ENCODE data around the gene CAB39L. TPM values are rescaled to one million over a fixed set of nuclear protein-coding genes. Genes with fewer than 3 reads are reported as not detected.

The CAB39L gene
- total RNA-seq, 4 donors from 2014 or later = 84.2 to 131 (median 114) TPM

GRCh38 chr13:49371943-49372613 is 71.8 kb downstream of the CAB39L start:
- Histone ChIP-seq H3K9me3 (no peaks in the 10 kb centered on the region), H3K36me3 (peaks cover 0 to 19% of the 10 kb centered on the region in 2 donors), H3K4me1 (peaks cover 12 to 88% (median 13%) of the 10 kb centered on the region in 3 donors), H3K27me3 (no peaks in the 10 kb centered on the region), H3K4me3 (no peak overlapping the region), H3K27ac (peak overlapping the region in 2 of 4 donors; percentile 29 to 38)
- TF ChIP-seq EP300 (IDR thresholded peaks at IDR 0.05) = no peak
- TF ChIP-seq POLR2A (IDR thresholded peaks at IDR 0.05) = no peak
- TF ChIP-seq, protein P1, sequence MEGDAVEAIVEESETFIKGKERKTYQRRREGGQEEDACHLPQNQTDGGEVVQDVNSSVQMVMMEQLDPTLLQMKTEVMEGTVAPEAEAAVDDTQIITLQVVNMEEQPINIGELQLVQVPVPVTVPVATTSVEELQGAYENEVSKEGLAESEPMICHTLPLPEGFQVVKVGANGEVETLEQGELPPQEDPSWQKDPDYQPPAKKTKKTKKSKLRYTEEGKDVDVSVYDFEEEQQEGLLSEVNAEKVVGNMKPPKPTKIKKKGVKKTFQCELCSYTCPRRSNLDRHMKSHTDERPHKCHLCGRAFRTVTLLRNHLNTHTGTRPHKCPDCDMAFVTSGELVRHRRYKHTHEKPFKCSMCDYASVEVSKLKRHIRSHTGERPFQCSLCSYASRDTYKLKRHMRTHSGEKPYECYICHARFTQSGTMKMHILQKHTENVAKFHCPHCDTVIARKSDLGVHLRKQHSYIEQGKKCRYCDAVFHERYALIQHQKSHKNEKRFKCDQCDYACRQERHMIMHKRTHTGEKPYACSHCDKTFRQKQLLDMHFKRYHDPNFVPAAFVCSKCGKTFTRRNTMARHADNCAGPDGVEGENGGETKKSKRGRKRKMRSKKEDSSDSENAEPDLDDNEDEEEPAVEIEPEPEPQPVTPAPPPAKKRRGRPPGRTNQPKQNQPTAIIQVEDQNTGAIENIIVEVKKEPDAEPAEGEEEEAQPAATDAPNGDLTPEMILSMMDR (IDR thresholded peaks at IDR 0.05) = no peak
- no peak for TF ChIP-seq POLR2AphosphoS5 (IDR thresholded peaks at IDR 0.05)
- ATAC-seq = no peak
- 68 to 70% methylated on average over 4 of the region's 4 CpGs for WGBS, 2 donors (ENCODE audit: low coverage in 1 of 2)

DNA sequence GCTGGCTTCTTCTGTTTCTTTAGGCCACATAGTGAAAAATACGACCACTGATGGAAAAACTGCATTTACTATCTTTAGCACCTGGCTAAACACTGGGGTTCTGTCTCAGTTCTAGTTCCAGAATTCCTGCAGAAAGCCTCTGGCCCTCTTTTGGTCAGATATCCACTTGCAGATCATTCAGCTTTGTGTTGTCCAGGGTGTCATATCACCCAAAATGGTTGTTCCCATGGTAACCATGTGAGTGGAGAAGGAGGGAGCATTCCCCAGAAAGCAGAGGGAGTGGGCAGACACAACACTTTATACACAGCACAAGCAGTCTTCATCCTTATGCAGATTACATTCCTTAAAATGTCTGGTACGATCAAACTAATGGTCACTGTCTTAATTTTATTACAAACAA is 73.5 kb downstream of the CAB39L start:
- no peaks in the 10 kb centered on the region for H3K27me3 ChIP-seq
- TF ChIP-seq EP300 (IDR thresholded peaks at IDR 0.05) (no peak), POLR2AphosphoS5 (IDR thresholded peaks at IDR 0.05) (no peak), POLR2A (IDR thresholded peaks at IDR 0.05) (no peak)
- TF ChIP-seq, protein P1 (IDR thresholded peaks at IDR 0.05) = no peak
- no peaks in the 10 kb centered on the region for H3K9me3 ChIP-seq
- 18 to 28% methylated on average over 2 of the region's 2 CpGs for WGBS, 2 donors (ENCODE audit: low coverage in 1 of 2)
- no peak for ATAC-seq
- peaks cover 0 to 4% of the 10 kb centered on the region in 2 donors for H3K36me3 ChIP-seq
- no peak overlapping the region for H3K4me3 ChIP-seq
- peak overlapping the region in 2 of 4 donors; percentile 47 to 75 for H3K27ac ChIP-seq
- peaks cover 12 to 93% (median 13%) of the 10 kb centered on the region in 3 donors for H3K4me1 ChIP-seq

DNA sequence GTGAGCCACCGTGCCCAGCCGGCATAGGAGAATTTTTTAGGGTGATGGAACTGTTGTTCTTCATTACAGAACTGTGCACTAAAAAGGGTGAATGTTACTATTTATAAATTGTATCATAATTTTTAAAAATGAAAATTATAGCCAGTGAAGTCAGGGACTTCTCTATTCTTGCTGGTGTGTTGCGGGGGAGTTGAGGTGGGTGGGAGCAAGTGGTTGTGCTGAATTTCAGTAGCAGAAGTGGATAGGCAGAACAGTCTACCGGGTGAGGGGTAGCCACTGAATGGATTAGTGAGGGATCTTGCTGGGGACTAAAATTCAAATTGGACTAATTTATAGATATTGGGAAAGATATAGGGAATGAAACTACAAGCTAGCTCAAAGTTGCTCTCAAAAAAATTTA is 74.0 kb downstream of the CAB39L start:
- ATAC-seq = no peak
- Histone ChIP-seq H3K36me3 (no peaks in the 10 kb centered on the region), H3K27ac (peak overlapping the region in 3 of 4 donors; percentile 6 to 75 (median 47)), H3K27me3 (no peaks in the 10 kb centered on the region), H3K9me3 (no peaks in the 10 kb centered on the region), H3K4me1 (peaks cover 12 to 88% (median 13%) of the 10 kb centered on the region in 3 donors), H3K4me3 (no peak overlapping the region)
- TF ChIP-seq POLR2A (IDR thresholded peaks at IDR 0.05) (no peak), POLR2AphosphoS5 (IDR thresholded peaks at IDR 0.05) (no peak), EP300 (IDR thresholded peaks at IDR 0.05) (no peak)
- TF ChIP-seq, protein P1 (IDR thresholded peaks at IDR 0.05) = no peak
- WGBS, 2 donors (ENCODE audit: low coverage in 1 of 2) = 93 to 96% methylated on average over 2 to 4 of the region's 4 CpGs

DNA sequence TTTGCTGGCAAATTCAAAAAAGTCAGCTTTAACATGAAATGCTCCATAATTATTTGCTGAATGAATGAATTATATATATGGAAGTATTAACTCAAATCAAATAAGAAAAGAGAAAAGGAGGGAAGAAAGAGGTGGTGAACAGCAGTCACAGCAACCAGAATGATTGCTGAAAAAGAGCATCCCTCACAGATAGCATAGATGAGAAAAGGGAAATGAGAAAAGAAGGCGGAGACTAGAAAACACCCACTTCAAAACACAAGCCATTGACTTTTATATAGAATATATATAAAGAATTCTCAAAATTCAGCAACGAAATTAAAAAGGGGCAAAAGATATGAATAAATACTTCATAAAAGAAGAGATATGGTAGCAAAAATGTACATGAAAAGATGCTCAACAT is 75.2 kb downstream of the CAB39L start:
- Histone ChIP-seq H3K4me3 (no peak overlapping the region), H3K9me3 (peaks cover 0 to 5% (median 0%) of the 10 kb centered on the region in 3 donors), H3K36me3 (no peaks in the 10 kb centered on the region), H3K27ac (peak overlapping the region; percentile 39 to 75 (median 64)), H3K4me1 (peaks cover 5 to 77% (median 9%) of the 10 kb centered on the region in 3 donors), H3K27me3 (no peaks in the 10 kb centered on the region)
- 76 to 79% methylated on average over 2 of the region's 2 CpGs for WGBS, 2 donors (ENCODE audit: low coverage in 1 of 2)
- ATAC-seq = no peak
- TF ChIP-seq POLR2AphosphoS5 (IDR thresholded peaks at IDR 0.05) (no peak), EP300 (IDR thresholded peaks at IDR 0.05) (no peak), POLR2A (IDR thresholded peaks at IDR 0.05) (no peak)
- TF ChIP-seq, protein P1 (IDR thresholded peaks at IDR 0.05) = no peak
